Adrenal gland (tissue), 12 donors: ENCODE measurements around the gene CLSTN3. TPM values are rescaled to one million over a fixed set of nuclear protein-coding genes. Genes with fewer than 3 reads are reported as not detected.

ENCODE experiments used
- DNase-seq, 7 donors: peaks; one replicate each; pipeline ENCODE4 v3.0.0-alpha.2; 2019 to 2020
- H3K27ac ChIP-seq, 5 donors: fragments of 200-600 bp; sonication (generic) in 4 of 5; 1 replicate in 3 of 5; 2 replicates in 2 of 5; pipeline versions ENCODE4 v1.5.1 to v1.8.0; 2016 to 2020; ENCODE audit warnings: mild to moderate bottlenecking in 1 of 5
- H3K27me3 ChIP-seq: fragments of 200-600 bp; 2 replicates; pipeline ENCODE4 v1.8.0; 2021
- H3K36me3 ChIP-seq, 2 donors: fragments of 200-600 bp; replicated peaks in 1 of 2; 1 replicate in 1 of 2; 2 replicates in 1 of 2; pipeline versions ENCODE4 v1.5.1 to v1.8.0; 2018 to 2022
- H3K4me1 ChIP-seq, 2 donors: fragments of 200-600 bp; replicated peaks in 1 of 2; 1 replicate in 1 of 2; 2 replicates in 1 of 2; pipeline versions ENCODE4 v1.5.1 to v1.8.0; 2018 to 2021
- H3K4me3 ChIP-seq, 4 donors: fragments of 200-600 bp; sonication (generic) in 3 of 4; one replicate each; pipeline ENCODE4 v1.5.1; 2016 to 2018
- H3K9me3 ChIP-seq, 3 donors: fragments of 200-600 bp; sonication (generic) in 1 of 3; replicated peaks in 1 of 3; 1 replicate in 2 of 3; 2 replicates in 1 of 3; pipeline versions ENCODE4 v1.5.1 to v1.8.0; 2016 to 2021
- CTCF ChIP-seq, 6 experiments: fragments of 450-650 bp in 4 of 6; fragments of 200-600 bp in 2 of 6; sonication (generic) in 1 of 6; IDR thresholded peaks; 1 replicate in 5 of 6; 2 replicates in 1 of 6; pipeline versions ENCODE4 v1.5.1 to v1.8.0; 2016 to 2021; ENCODE audit warnings: antibody characterized with exemption in 6 of 6, mild to moderate bottlenecking in 2 of 6, moderate library complexity in 1 of 6
- POLR2A ChIP-seq, 2 donors: fragments of 450-650 bp; IDR thresholded peaks; one replicate each; pipeline ENCODE4 v1.6.1; 2017; ENCODE audit warnings: antibody characterized with exemption in 2 of 2, mild to moderate bottlenecking in 2 of 2, moderate library complexity in 1 of 2
- WGBS, 4 donors: extraction: QIAGEN DNeasy Blood & Tissue Kit in 2 of 4; methylation state at CpG; one replicate each; pipeline versions ENCODE4 v1.1.5 to v1.1.7; 2013 to 2017; 5-methylcytosine and 5-hydroxymethylcytosine counted together
- intact Hi-C, 2 donors: fragments of 100-400 bp; cut with DNase I; formaldehyde crosslinking; loops; one replicate each; pipeline versions ENCODE4 v1.14.1 to v1.15.0; 2022 to 2023
- polyA plus RNA-seq, 3 donors: library from polyadenylated mRNA; stranded (reverse); fragments of 200-250 nt in 2 of 3; fragments of 350-450 nt in 1 of 3; fragmentation: Illumina TruSeq in 1 of 3; extraction: RNeasy Lipid Tissue Mini Kit (QIAGEN cat#74804) in 1 of 3; gene quantifications; one replicate each; pipeline ENCODE4 v1.2.3, GENCODE V29; 2013 to 2014
- total RNA-seq, 9 donors: library from RNA; depleted of rRNA in 4 of 9; stranded (reverse); fragments of >200 nt in 4 of 9; fragments of 120-200 nt in 1 of 9; fragmentation: NEBNext Ultra II Directional in 1 of 9; extraction: Animal tissue kit (Norgen Biotek cat#: 25700) in 1 of 9; gene quantifications; one replicate each; pipeline versions ENCODE4 v1.1.0 to v1.2.4, GENCODE V29; 2013 to 2023
- donor health status: healthy with polysubstance abuse.
- donor health status: Bipolar disorder and iron deficiency.
- donor health status: DM: yes; HTN: yes; CAD: no.
- donor health status: DM: no; HTN: no; CAD: no.
- donor health status: DM: no; HTN: no; CAD: no.
- donor health status: DM: yes; HTN: yes; CAD: no.

CLSTN3 gene
- total and polyA plus RNA-seq, 12 donors, result 9.3 to 175 (median 42.8) TPM

- Histone ChIP-seq H3K27ac (no peak overlapping the region), H3K4me3 (no peak overlapping the region), H3K27me3 (no peaks in the 10 kb centered on the region), H3K4me1 (no peaks in the 10 kb centered on the region), H3K9me3 (no peaks in the 10 kb centered on the region), H3K36me3 (peaks cover 0 to 72% of the 10 kb centered on the region in 2 donors)
- 80 to 95% (median 91%) methylated on average over 1 to 6 of the region's 6 CpGs for WGBS, 4 donors
- no peak for DNase-seq
- TF ChIP-seq POLR2A (IDR thresholded peaks at IDR 0.05) (no peak), CTCF (IDR thresholded peaks at IDR 0.05) (no peak)
- intact Hi-C loops, result no loop called here
Observed at GRCh38 chr12:7150841-7151240, 20.7 kb downstream of the CLSTN3 start.

GRCh38 chr12:7151532-7151931 is 21.4 kb downstream of the CLSTN3 start:
- peak in 2 of 7 donors; percentile 50 to 63 for DNase-seq
- Histone ChIP-seq H3K9me3 (no peaks in the 10 kb centered on the region), H3K4me1 (no peaks in the 10 kb centered on the region), H3K36me3 (peaks cover 0 to 69% of the 10 kb centered on the region in 2 donors), H3K27me3 (no peaks in the 10 kb centered on the region), H3K4me3 (no peak overlapping the region), H3K27ac (no peak overlapping the region)
- WGBS, 4 donors, result 71 to 85% (median 73%) methylated on average over 6 of the region's 6 CpGs
- TF ChIP-seq POLR2A (IDR thresholded peaks at IDR 0.05) (no peak), CTCF (IDR thresholded peaks at IDR 0.05) (no peak)
- intact Hi-C loops, result no loop called here

- no peaks in the 10 kb centered on the region for H3K27me3 ChIP-seq
- WGBS, 4 donors, result 86 to 90% (median 87%) methylated on average over 4 of the region's 4 CpGs
- H3K27ac ChIP-seq, result no peak overlapping the region
- H3K36me3 ChIP-seq, result peaks cover 0 to 63% of the 10 kb centered on the region in 2 donors
- H3K4me1 ChIP-seq, result no peaks in the 10 kb centered on the region
- H3K4me3 ChIP-seq, result no peak overlapping the region
- DNase-seq, result no peak
- H3K9me3 ChIP-seq, result no peaks in the 10 kb centered on the region
- TF ChIP-seq CTCF (IDR thresholded peaks at IDR 0.05) (no peak), POLR2A (IDR thresholded peaks at IDR 0.05) (no peak)
- intact Hi-C loops, result no loop called here
Observed at GRCh38 chr12:7152818-7153217, 22.6 kb downstream of the CLSTN3 start.

- H3K9me3 ChIP-seq, result no peaks in the 10 kb centered on the region
- no peaks in the 10 kb centered on the region for H3K27me3 ChIP-seq
- no peak for TF ChIP-seq CTCF (IDR thresholded peaks at IDR 0.05)
- no peak for TF ChIP-seq POLR2A (IDR thresholded peaks at IDR 0.05)
- peaks cover 0 to 55% of the 10 kb centered on the region in 2 donors for H3K36me3 ChIP-seq
- peak overlapping the region in 1 of 5 donors; percentile 26 for H3K27ac ChIP-seq
- WGBS, 4 donors, result 81 to 94% (median 88%) methylated on average over 6 of the region's 6 CpGs
- no peaks in the 10 kb centered on the region for H3K4me1 ChIP-seq
- intact Hi-C loops, result no loop called here
- H3K4me3 ChIP-seq, result no peak overlapping the region
- DNase-seq, result peak in 1 of 7 donors; percentile 46
Observed at GRCh38 chr12:7154042-7154441, 23.9 kb downstream of the CLSTN3 start.
